Fibroblast of villous mesenchyme (primary cell): ENCODE measurements around the gene HS3ST1. TPM values are rescaled to one million over a fixed set of nuclear protein-coding genes. Genes with fewer than 3 reads are reported as not detected.
A peak's percentile ranks its signal among the peaks of the same experiment; 100 is the strongest.

Experiments
- DNase-seq: peaks from one replicate; pipeline ENCODE4 v3.0.0-alpha.2; 2010; ENCODE audit warnings: low read depth
- H3K4me3 ChIP-seq: 2 replicates; pipeline ENCODE4 v1.5.1; 2011; ENCODE audit warnings: low read depth, mild to moderate bottlenecking, low read length
- CTCF ChIP-seq: IDR thresholded peaks from 2 replicates; pipeline ENCODE4 v1.5.1; 2012; ENCODE audit warnings: low read depth, mild to moderate bottlenecking, low read length; ENCODE audit not compliant: insufficient read depth
- total RNA-seq: library from RNA; depleted of rRNA; stranded (reverse); fragments of >200 nt; gene quantifications from 2 replicates; pipeline ENCODE4 v1.2.3, GENCODE V29; 2012

HS3ST1 gene
- not detected in 2 replicates for total RNA-seq

DNA sequence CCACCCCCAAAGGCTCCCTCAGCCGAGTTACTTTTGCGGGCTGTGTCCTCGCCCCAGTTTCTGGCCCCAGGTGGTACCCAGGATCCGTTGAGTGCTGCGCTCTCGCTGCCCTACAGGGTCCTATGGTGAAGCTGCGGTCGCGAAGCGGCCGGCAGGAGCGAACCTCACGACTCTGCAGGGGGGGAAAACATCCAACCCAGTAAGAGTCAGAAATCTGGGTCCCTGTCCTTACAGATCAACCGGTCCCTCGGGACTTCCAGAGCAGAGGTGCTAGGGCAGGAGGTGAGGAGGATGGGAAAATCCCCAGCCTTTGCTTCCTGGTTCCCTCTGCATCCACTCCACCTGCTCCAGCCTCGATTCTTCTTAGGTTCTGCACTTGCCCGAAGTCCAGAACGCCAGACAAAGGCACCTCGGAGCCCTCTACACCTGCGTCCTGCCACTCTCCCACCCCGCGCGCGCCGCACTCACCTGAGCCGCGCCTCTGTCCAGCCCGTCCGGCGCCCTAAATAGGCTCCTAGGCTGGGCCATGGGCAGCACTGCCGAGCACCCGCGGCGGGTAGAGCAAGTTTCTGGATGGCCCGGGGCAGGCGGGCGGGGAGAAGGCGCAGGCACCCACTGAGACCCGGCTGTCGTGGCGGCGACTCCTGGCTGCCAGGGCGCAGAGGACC is at the start of gene HS3ST1:
Gene HS3ST1, minus strand, starts transcription at position 664 of the 668 bp plus-strand sequence. CDS start 28,889 bp downstream, outside the sequence.
- no peak for DNase-seq
- peak within 1 kb of the TSS; percentile 48 for H3K4me3 ChIP-seq

GRCh38 chr4:11475871-11476270 is 47.2 kb upstream of the HS3ST1 start:
- DNase-seq: no peak
- no peak for TF ChIP-seq CTCF
- no peak overlapping the region for H3K4me3 ChIP-seq

More for the DNA sequence above, at the start of gene HS3ST1:
- TF ChIP-seq CTCF: no peak

DNA sequence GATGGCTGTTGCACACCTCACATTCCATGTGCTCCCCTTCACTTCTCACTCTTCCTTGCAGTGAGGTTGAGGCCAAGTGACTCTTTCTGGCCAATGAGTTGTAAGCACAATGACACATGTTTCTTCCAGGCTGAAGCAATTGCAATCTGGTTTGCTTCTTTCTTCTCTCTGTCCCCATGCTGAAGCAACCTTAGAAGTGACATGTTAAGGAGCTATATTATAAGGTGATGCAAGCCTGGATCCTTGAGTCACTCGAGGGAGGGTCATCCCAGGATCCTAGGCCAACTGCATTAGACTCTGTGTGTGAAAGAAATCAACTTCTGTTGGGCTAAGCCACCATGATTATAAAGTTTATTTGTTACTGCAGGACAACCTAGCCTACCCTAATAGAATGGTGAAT is 45.5 kb upstream of the HS3ST1 start:
- TF ChIP-seq CTCF: no peak
- no peak overlapping the region for H3K4me3 ChIP-seq
- DNase-seq: no peak

DNA sequence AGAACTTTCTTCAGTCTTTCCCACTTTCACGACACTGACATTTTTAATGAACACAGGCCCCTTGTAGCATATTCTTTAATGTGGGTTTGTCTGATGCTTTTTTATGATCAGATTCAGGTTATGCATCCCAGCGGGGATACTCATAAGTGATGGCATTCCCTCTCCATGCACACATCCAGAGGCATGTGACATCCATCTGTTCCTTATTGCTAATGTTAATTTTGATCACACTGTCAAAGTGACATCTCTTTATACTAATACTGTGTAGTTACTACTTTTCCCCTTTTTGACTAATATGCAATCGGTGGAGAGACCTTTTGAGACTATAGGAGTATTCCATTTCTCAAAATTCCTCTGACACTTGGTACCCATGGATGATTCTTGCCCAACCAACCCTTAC is 43.8 kb upstream of the HS3ST1 start:
- TF ChIP-seq CTCF: no peak
- H3K4me3 ChIP-seq: no peak overlapping the region
- DNase-seq: no peak

DNA sequence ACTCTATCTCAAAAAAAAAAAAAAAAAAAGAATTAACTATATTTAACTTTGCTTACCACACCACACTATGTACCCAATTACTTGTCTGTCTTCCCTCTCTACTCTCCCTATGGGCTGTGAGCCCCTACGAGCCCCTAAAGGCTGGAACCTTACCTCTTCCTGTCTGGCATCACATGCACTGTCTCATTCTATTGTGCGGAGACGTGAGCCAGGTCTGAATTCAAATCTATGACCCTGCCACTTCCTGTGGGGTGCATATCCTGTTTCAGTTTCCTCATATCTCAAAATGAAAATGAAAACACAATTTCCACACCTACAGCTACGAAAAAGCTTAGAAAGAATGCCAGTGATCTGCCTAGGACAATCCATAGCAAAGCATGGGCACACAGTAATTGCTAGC is 42.9 kb upstream of the HS3ST1 start:
- no peak for TF ChIP-seq CTCF
- no peak overlapping the region for H3K4me3 ChIP-seq
- no peak for DNase-seq

GRCh38 chr4:11471046-11471441 is 42.4 kb upstream of the HS3ST1 start:
- no peak for DNase-seq
- TF ChIP-seq CTCF: no peak
- no peak overlapping the region for H3K4me3 ChIP-seq
